Raji (cell line): ENCODE measurements around the gene ZSCAN26.

ENCODE experiments used
- POLR2A ChIP-seq: IDR thresholded peaks from 2 replicates; pipeline ENCODE4 v1.6.1; 2011; ENCODE audit warnings: low read depth, low read length, control low read depth; ENCODE audit not compliant: insufficient read depth

The ZSCAN26 gene

GRCh38 chr6:28280595-28281287, 13.8 kb downstream of the ZSCAN26 start:
- TF ChIP-seq POLR2A: no peak

DNA sequence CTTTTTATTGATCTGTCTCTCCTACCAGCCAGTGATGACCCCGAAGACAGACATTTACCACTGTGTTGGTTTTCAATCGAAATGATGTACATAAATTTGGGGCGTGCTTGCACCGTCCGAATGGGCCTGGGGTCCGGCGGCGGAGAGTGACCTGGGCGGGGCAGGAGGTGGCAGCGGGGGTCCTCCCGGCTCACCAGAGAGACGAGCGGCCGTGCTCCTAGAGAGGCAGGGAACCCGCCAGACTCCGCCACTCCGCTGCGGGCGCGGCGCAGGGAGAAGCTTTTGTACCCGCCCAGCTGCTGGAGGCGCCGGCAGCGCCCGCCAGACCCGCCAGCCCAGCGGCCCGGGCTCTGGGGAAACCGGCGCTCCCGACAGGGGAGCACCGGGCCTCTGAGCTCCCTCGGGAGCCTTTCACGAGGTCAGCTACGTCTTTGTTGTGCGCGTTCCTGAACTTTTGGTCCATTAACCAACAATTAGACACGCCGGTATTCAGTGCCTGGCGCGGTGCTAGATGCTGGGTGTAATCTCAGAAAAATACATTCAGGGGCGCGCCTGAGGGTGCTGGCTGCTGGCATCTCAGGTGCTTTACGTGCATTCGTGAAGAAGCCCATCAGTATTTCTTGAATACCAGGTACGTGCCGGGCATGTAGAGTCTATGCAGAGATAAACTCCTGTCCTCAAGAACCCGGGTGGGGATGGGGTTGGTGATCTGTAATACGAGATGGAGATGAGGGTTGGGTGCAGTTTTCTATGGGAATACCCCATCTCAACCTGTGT, 14.5 kb downstream of the ZSCAN26 start, which contains the start of gene PGBD1:
PGBD1 (plus strand) TSS at position 285 of the 777 bp plus-strand sequence. CDS start 2,242 bp downstream, outside the sequence.
- TF ChIP-seq POLR2A: no peak

DNA sequence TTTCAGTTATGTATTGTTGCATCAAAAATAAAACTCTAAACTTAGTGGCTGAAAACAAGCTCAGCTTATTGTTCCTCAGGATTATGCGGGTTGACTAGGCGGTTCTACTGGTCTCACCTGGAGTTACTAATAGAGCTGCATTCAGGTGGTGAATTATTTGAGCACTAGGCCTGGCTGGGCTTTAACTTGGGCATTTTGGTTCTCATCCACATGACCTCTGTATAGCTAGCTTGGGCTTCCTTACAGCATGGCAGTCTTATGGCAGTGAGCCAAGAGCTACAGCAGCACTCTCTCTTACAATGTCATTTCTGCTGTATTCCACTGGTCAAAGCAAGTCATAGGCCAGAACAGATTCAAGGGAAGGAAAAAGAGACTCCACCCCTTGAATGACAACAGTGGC, 16.0 kb downstream of the ZSCAN26 start:
- no peak for TF ChIP-seq POLR2A

- TF ChIP-seq POLR2A: no peak
Observed at GRCh38 chr6:28291573-28291972, 24.6 kb downstream of the ZSCAN26 start.

- TF ChIP-seq POLR2A: no peak
Observed at GRCh38 chr6:28295326-28295725, 28.4 kb downstream of the ZSCAN26 start.

DNA sequence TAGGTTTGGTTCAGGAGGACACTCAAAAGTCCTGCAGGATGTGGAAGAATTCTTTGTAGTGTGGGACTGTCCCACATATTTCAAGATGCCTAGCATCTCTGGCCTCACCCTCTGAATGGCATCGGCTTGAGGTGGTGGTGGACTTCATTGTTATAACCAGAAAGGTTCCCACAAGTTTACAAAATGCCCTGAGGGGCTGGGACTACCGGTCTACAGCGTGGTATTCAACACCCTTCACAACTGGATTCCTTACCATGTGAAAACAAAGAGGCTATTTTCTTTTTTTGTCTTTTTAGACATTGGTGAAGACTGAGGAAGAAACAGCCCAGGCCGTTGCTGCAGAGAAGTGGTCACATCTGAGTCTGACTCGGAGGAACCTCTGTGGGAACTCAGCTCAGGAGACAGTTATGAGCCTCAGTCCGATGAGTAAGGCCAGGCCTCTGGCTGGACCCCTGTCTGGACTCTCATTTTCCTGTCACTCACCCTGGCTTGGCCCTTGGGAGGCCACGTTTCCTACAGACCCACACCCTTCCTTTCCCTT, 29.6 kb downstream of the ZSCAN26 start:
- no peak for TF ChIP-seq POLR2A

GRCh38 chr6:28303570-28303969, 36.6 kb downstream of the ZSCAN26 start:
- no peak for TF ChIP-seq POLR2A

DNA sequence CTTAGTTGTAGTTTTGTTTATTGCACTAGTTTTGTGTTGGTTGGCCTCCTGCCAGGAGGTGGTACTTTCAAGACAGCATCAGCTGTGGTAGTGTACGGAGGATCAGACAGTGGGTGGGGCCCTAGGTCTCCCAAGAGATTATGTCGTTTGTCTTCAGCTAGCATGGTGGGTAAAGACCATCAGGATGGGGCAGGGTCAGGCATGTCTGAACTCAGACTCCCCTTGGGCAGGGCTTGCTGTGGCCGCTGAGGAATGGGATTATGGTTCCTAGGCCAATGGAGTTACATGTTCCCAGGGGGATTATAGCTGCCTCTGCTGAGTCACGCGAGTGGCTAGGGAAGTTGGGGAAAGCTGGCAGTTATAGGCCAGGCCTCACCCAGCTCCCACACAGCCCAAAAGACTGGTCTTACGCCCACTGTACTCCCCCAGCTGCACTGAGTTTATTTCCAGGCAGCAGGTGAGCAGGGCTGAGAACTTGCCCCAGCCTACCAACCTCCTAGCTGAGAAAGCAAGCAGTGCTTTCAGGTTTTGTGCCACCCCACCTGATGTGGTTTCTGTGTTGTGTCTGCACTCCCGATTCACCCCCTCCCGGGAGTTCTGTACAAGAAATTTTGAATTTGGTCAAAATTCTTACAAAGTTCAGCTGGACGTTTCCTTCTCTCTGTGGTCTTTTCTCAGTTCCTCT, 44.3 kb downstream of the ZSCAN26 start:
- TF ChIP-seq POLR2A: no peak

GRCh38 chr6:28312939-28313338, 46.0 kb downstream of the ZSCAN26 start:
- TF ChIP-seq POLR2A: no peak

- TF ChIP-seq POLR2A: no peak
Observed at GRCh38 chr6:28315628-28316027, 48.7 kb downstream of the ZSCAN26 start.

- TF ChIP-seq POLR2A: no peak
Observed at GRCh38 chr6:28322661-28323060, 55.7 kb downstream of the ZSCAN26 start.

GRCh38 chr6:28323813-28324424, 57.0 kb downstream of the ZSCAN26 start:
- no peak for TF ChIP-seq POLR2A

GRCh38 chr6:28326371-28326948, 59.5 kb downstream of the ZSCAN26 start:
- TF ChIP-seq POLR2A: no peak
